Natural killer cell (primary cell): ENCODE results near the gene MSMP. TPM values are rescaled to one million over a fixed set of nuclear protein-coding genes. Genes with fewer than 3 reads are reported as not detected.

ENCODE experiments used
- ATAC-seq, 3 donors: fragments of 150-1000 bp in 2 of 3; fragments of 200-7000 bp in 1 of 3; cut with Tn5 transposase; 1 replicate in 1 of 3; 2 replicates in 2 of 3; pipeline ENCODE4 v1.10.0; 2021; ENCODE audit warnings: mild to moderate bottlenecking in 2 of 3, moderate library complexity in 2 of 3
- DNase-seq, 2 donors: peaks; one replicate each; pipeline versions ENCODE4 v3.0.0 to v3.0.0-alpha.2; 2013 to 2021; ENCODE audit warnings: mixed read lengths in 1 of 2
- H3K27ac ChIP-seq: one replicate; pipeline ENCODE4 v1.5.1; 2013; ENCODE audit warnings: mild to moderate bottlenecking, low read length
- H3K27me3 ChIP-seq: one replicate; pipeline ENCODE4 v1.6.1; 2013; ENCODE audit warnings: low read length; ENCODE audit not compliant: control insufficient read depth, insufficient read depth
- H3K36me3 ChIP-seq: one replicate; pipeline ENCODE4 v1.6.1; 2013; ENCODE audit warnings: low read length; ENCODE audit not compliant: control insufficient read depth, insufficient read depth
- H3K4me1 ChIP-seq: one replicate; pipeline ENCODE4 v1.6.1; 2013; ENCODE audit warnings: low read length; ENCODE audit not compliant: control insufficient read depth, insufficient read depth
- H3K4me3 ChIP-seq: one replicate; pipeline ENCODE4 v1.5.1; 2013; ENCODE audit warnings: low read length
- H3K9me3 ChIP-seq: one replicate; pipeline ENCODE4 v1.6.1; 2013; ENCODE audit warnings: low read length; ENCODE audit not compliant: control insufficient read depth, insufficient read depth
- H3K27ac Mint-ChIP-seq, 2 donors: one replicate each; pipeline ENCODE4 v1.8.0; 2022; ENCODE audit warnings: mild to moderate bottlenecking in 2 of 2, mixed read lengths in 2 of 2, moderate library complexity in 1 of 2
- H3K27me3 Mint-ChIP-seq, 2 donors: one replicate each; pipeline ENCODE4 v1.8.0; 2022; ENCODE audit warnings: low read depth in 2 of 2, mixed read lengths in 2 of 2
- H3K36me3 Mint-ChIP-seq: one replicate; pipeline ENCODE4 v1.8.0; 2022; ENCODE audit warnings: mixed read lengths
- H3K4me1 Mint-ChIP-seq, 2 donors: one replicate each; pipeline ENCODE4 v1.8.0; 2022; ENCODE audit warnings: mixed read lengths in 2 of 2
- H3K4me3 Mint-ChIP-seq: one replicate; pipeline ENCODE4 v1.8.0; 2022; ENCODE audit warnings: mild to moderate bottlenecking, moderate library complexity, mixed read lengths
- H3K9me3 Mint-ChIP-seq, 2 donors: one replicate each; pipeline ENCODE4 v1.8.0; 2022; ENCODE audit warnings: mixed read lengths in 2 of 2
- CTCF ChIP-seq: fragments of 200-600 bp; IDR thresholded peaks from one replicate; pipeline ENCODE4 v1.8.0; 2022; ENCODE audit warnings: antibody characterized with exemption
- WGBS: methylation state at CpG from one replicate; pipeline ENCODE4 v1.1.7; 2013; ENCODE audit warnings: missing lambda C conversion rate; ENCODE audit not compliant: insufficient coverage; 5-methylcytosine and 5-hydroxymethylcytosine counted together
- intact Hi-C: fragments of 100-400 bp; cut with micrococcal nuclease; formaldehyde crosslinking; loops from one replicate; pipeline ENCODE4 v1.14.2; 2022
- total RNA-seq, 4 donors: library from RNA; stranded (reverse); fragments of 120-200 nt in 1 of 4; gene quantifications; one replicate each; pipeline versions ENCODE4 v1.2.3 to v1.2.4, GENCODE V29; 2013 to 2022

MSMP gene
- total RNA-seq, 3 donors from 2014 or later (not counting 1 experiment from before 2014, with no cell fraction given), result not detected

- peak overlapping the region; percentile 91 for H3K4me3 ChIP-seq
- intact Hi-C loops, result loop anchor here (2.0 kb wide), 1 partner anchor 24 kb away; the partner anchor contains the start of genes CREB3 and TLN1
These were observed 2.5 kb upstream of the MSMP start for GRCh38 chr9:35756275-35757225.

GRCh38 chr9:35755071-35755470 is 995 bp upstream of the MSMP start:
- H3K27me3 Mint-ChIP-seq, result no peaks in the 10 kb centered on the region
- DNase-seq (no peak), ATAC-seq (no peak)
- no peak overlapping the region for H3K27ac Mint-ChIP-seq
- H3K4me3 ChIP-seq, result no peak overlapping the region
- peaks cover 31 to 42% of the 10 kb centered on the region in 2 donors for H3K4me1 Mint-ChIP-seq
- intact Hi-C loops, result no loop called here
- H3K36me3 ChIP-seq, result peaks cover 36% of the 10 kb centered on the region
- no peak overlapping the region for H3K27ac ChIP-seq
- no peaks in the 10 kb centered on the region for H3K9me3 ChIP-seq
- H3K9me3 Mint-ChIP-seq, result no peaks in the 10 kb centered on the region
- H3K4me1 ChIP-seq, result peaks cover 19% of the 10 kb centered on the region
- no peaks in the 10 kb centered on the region for H3K27me3 ChIP-seq
- no peaks in the 10 kb centered on the region for H3K36me3 Mint-ChIP-seq
- TF ChIP-seq CTCF, result no peak
- WGBS, result 95% methylated on average over 4 of the region's 4 CpGs
- H3K4me3 Mint-ChIP-seq, result no peak overlapping the region

More at GRCh38 chr9:35756275-35757225, 2.5 kb upstream of the MSMP start:
- ATAC-seq, result peak; percentile 89 to 92 (median 90)
- peaks cover 27% of the 10 kb centered on the region for H3K36me3 ChIP-seq
- H3K9me3 ChIP-seq, result no peaks in the 10 kb centered on the region
- WGBS, result 6% methylated on average over 48 of the region's 48 CpGs
- peak overlapping the region; percentile 85 for H3K27ac ChIP-seq
- Mint-ChIP-seq H3K27ac (peak overlapping the region; percentile 75 to 97), H3K36me3 (no peaks in the 10 kb centered on the region), H3K4me1 (peaks cover 29 to 34% of the 10 kb centered on the region in 2 donors), H3K4me3 (peak overlapping the region; percentile 97), H3K27me3 (no peaks in the 10 kb centered on the region), H3K9me3 (no peaks in the 10 kb centered on the region)
- peaks cover 16% of the 10 kb centered on the region for H3K4me1 ChIP-seq
- H3K27me3 ChIP-seq, result no peaks in the 10 kb centered on the region
- DNase-seq, result peak; percentile 59 to 88
- TF ChIP-seq CTCF, result peak; percentile 71

GRCh38 chr9:35753466-35753865 is 610 bp downstream of the MSMP start:
- intact Hi-C loops, result no loop called here
- no peak overlapping the region for H3K27ac ChIP-seq
- no peak overlapping the region for H3K4me3 ChIP-seq
- H3K27me3 ChIP-seq, result no peaks in the 10 kb centered on the region
- peaks cover 36% of the 10 kb centered on the region for H3K36me3 ChIP-seq
- DNase-seq, result no peak
- no peak for ATAC-seq
- Mint-ChIP-seq H3K4me1 (peaks cover 34 to 44% of the 10 kb centered on the region in 2 donors), H3K27ac (peak overlapping the region in 1 of 2 donors; percentile 10), H3K4me3 (no peak overlapping the region), H3K27me3 (no peaks in the 10 kb centered on the region), H3K9me3 (no peaks in the 10 kb centered on the region), H3K36me3 (no peaks in the 10 kb centered on the region)
- 100% methylated on average over 5 of the region's 5 CpGs for WGBS
- H3K9me3 ChIP-seq, result no peaks in the 10 kb centered on the region
- peaks cover 29% of the 10 kb centered on the region for H3K4me1 ChIP-seq
- TF ChIP-seq CTCF, result no peak
